Ovary (tissue), 9 donors: Measurements from ENCODE around the gene GLIS2. TPM values are rescaled to one million over a fixed set of nuclear protein-coding genes. Genes with fewer than 3 reads are reported as not detected.

Source experiments
- DNase-seq, 5 donors: peaks; one replicate each; pipeline ENCODE4 v3.0.0-alpha.2; 2019 to 2020
- H3K27ac ChIP-seq, 2 donors: fragments of 200-600 bp; one replicate each; pipeline versions ENCODE4 v1.5.1 to v1.8.0; 2019 to 2022
- H3K27me3 ChIP-seq: fragments of 200-600 bp; one replicate; pipeline ENCODE4 v1.8.0; 2022
- H3K36me3 ChIP-seq: fragments of 200-600 bp; sonication (generic); one replicate; pipeline ENCODE4 v1.5.1; 2019
- H3K4me1 ChIP-seq: one replicate; pipeline ENCODE4 v1.8.1; 2013; ENCODE audit warnings: mild to moderate bottlenecking, moderate library complexity; ENCODE audit not compliant: insufficient read depth
- H3K4me3 ChIP-seq: fragments of 200-600 bp; sonication (generic); one replicate; pipeline ENCODE4 v1.5.1; 2017
- H3K9me3 ChIP-seq, 2 donors: fragments of 200-600 bp in 1 of 2; sonication (generic) in 1 of 2; one replicate each; pipeline versions ENCODE4 v1.5.1 to v1.8.1; 2013 to 2019; ENCODE audit warnings: mild to moderate bottlenecking in 1 of 2, moderate library complexity in 1 of 2
- EP300 ChIP-seq: sonication (generic); formaldehyde crosslinking; IDR thresholded peaks from one replicate; pipeline ENCODE4 v1.6.1; 2017; ENCODE audit warnings: antibody characterized with exemption
- POLR2A ChIP-seq: fragments of 450-650 bp; IDR thresholded peaks from one replicate; pipeline ENCODE4 v1.6.1; 2017; ENCODE audit warnings: antibody characterized with exemption, mild to moderate bottlenecking, moderate library complexity
- WGBS, 3 donors: extraction: QIAGEN DNeasy Blood & Tissue Kit in 1 of 3; methylation state at CpG; one replicate each; pipeline versions ENCODE4 v1.1.5 to v1.1.7; 2013 to 2017; 5-methylcytosine and 5-hydroxymethylcytosine counted together
- intact Hi-C, 4 donors: fragments of 100-400 bp; cut with DNase I; formaldehyde crosslinking; loops; one replicate each; pipeline versions ENCODE4 v1.11.0 to v1.15.1; 2022 to 2023
- polyA plus RNA-seq, 2 donors: library from polyadenylated mRNA; stranded (reverse); fragments of 200-250 nt in 1 of 2; fragments of 350-450 nt in 1 of 2; fragmentation: Illumina TruSeq in 1 of 2; extraction: RNeasy Lipid Tissue Mini Kit (QIAGEN cat#74804) in 1 of 2; gene quantifications; one replicate each; pipeline ENCODE4 v1.2.3, GENCODE V29; 2013 to 2014
- total RNA-seq, 7 donors: library from RNA; depleted of rRNA in 2 of 7; stranded (reverse); fragments of >200 nt in 2 of 7; fragmentation: NEBNext Ultra II Directional in 3 of 7; extraction: Animal tissue kit (Norgen Biotek cat#: 25700) in 3 of 7; gene quantifications; one replicate each; pipeline versions ENCODE4 v1.1.0 to v1.2.4, GENCODE V29; 2016 to 2023
- TF ChIP-seq, protein P1 (sequence below), 3 donors: fragments of 450-650 bp in 2 of 3; fragments of 200-600 bp in 1 of 3; IDR thresholded peaks; one replicate each; pipeline versions ENCODE4 v1.5.1 to v1.8.0; 2016 to 2022; ENCODE audit warnings: antibody characterized with exemption in 3 of 3, mild to moderate bottlenecking in 1 of 3
- donor health status: DM: no; HTN: no; CAD: no; lungs with moderate emphysema.
- donor health status: DM: no; HTN: no; CAD: no.
- donor health status: Bipolar disorder and iron deficiency.
- donor health status: DM: yes; HTN: yes; CAD: no.
- donor health status: DM: no; HTN: no; CAD: no.
- donor health status: DM: yes; HTN: yes; CAD: no.

Gene GLIS2
- total and polyA plus RNA-seq, 9 donors = 1.6 to 79.5 (median 38.4) TPM

DNA sequence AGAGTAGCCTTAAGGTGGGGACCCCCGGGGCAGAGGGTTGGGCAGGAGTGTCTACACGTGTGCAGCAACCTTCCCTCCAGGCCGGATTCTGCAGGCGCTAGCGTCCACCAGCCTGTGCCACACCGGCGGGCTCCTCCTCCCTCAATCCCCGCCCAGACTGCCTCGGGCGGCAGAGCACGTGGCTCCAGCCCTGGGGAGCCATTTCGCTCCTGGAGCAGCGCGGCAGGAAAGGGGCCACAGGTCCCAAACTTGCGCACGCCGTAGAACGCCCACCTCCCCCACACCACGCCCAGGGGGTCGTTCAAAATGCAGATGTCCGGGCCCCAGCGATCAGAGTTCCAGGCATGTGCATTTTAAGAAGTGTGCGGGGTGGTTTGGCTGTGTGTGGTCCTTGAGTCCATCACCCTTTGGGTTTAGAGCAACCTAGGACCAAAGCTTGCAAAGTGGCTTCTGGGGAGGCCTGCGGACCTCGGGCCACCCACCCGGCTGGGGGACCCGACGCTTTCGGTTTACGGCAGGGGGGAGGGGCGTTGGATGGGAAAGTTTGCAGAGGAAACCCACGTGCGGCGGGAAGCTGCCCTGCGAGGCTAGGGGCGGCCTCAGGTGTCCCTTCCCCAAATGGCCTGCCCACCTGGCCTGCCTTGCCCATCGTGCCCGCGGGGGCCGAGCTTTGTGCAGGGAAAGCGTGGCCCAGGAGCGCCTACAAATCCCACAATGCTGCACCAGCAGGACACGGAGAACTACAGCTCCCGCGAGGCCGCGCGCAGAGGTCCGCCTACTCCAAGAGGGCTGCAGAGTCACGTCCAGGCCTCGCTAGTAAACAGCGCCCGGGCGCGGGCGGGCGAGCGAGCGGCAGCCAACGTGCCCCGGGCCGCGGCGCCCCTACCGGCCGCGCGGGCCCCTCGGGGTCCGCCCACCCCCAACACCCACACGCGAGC is 44.4 kb upstream of the GLIS2 start:
- Histone ChIP-seq H3K36me3 (no peaks in the 10 kb centered on the region), H3K27me3 (no peaks in the 10 kb centered on the region), H3K9me3 (no peaks in the 10 kb centered on the region), H3K4me1 (peaks cover 7% of the 10 kb centered on the region), H3K27ac (peak overlapping the region; percentile 78 to 81), H3K4me3 (peak overlapping the region; percentile 88)
- 0 to 1% (median 1%) methylated on average over 62 to 72 of the region's 72 CpGs for whole genome bisulfite sequencing, 3 donors
- TF ChIP-seq, protein P1, sequence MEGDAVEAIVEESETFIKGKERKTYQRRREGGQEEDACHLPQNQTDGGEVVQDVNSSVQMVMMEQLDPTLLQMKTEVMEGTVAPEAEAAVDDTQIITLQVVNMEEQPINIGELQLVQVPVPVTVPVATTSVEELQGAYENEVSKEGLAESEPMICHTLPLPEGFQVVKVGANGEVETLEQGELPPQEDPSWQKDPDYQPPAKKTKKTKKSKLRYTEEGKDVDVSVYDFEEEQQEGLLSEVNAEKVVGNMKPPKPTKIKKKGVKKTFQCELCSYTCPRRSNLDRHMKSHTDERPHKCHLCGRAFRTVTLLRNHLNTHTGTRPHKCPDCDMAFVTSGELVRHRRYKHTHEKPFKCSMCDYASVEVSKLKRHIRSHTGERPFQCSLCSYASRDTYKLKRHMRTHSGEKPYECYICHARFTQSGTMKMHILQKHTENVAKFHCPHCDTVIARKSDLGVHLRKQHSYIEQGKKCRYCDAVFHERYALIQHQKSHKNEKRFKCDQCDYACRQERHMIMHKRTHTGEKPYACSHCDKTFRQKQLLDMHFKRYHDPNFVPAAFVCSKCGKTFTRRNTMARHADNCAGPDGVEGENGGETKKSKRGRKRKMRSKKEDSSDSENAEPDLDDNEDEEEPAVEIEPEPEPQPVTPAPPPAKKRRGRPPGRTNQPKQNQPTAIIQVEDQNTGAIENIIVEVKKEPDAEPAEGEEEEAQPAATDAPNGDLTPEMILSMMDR (IDR thresholded peaks at IDR 0.05) = peak in 1 of 3 donors; percentile 21
- TF ChIP-seq POLR2A (peak; percentile 21), EP300 (no peak)
- peak; percentile 86 to 92 (median 89) for DNase-seq
- intact Hi-C loops = loop anchor here in 1 of 4 donors (5.0 kb wide), 1 partner anchor 56 kb away; no protein-coding TSS in a partner anchor

DNA sequence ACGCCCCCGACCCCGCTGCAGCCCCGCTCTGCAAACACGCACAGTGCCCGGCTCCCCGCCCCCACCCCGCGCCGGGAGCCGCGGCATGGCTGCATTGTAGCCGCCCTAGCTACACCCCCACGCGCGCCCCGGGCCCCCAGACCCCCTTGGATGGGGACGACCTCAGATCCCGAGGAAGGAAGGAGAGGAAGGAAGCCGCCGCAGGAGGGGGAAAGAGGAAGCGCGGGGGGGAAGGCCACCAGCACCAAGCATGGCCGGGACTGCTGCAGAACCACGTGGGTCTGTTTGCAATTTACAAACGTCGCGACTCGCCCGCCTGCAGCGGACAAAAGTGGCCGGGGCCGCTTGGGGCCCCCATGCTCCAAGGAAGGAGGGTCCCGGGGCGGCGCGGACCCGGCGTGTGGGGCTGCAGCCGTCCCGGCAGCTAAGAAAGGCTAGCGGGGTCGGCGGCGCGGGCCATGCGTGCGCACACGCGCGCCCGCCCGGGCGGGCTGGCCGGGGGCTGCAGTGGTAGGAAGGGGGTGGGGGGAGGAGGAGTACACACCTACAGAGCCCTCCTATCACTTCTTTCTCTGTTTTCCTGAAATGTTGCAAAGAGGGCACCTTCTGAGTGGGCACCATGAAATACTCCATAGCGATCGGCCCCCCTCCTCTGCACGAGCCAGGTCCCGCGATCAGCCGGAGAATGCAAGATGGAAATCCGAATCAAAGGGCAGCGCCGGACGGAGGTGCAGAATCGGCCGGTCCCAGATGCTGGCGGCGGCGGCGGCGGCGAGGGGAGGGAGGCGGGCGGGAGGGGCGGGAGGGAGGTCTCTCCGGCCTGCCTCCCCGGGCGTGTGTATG is 43.5 kb upstream of the GLIS2 start:
- TF ChIP-seq, protein P1 (IDR thresholded peaks at IDR 0.05) = no peak
- Histone ChIP-seq H3K27ac (peak overlapping the region; percentile 78 to 81), H3K36me3 (no peaks in the 10 kb centered on the region), H3K4me3 (peak overlapping the region; percentile 88), H3K9me3 (no peaks in the 10 kb centered on the region), H3K4me1 (peaks cover 7% of the 10 kb centered on the region), H3K27me3 (no peaks in the 10 kb centered on the region)
- peak in 1 of 5 donors; percentile 57 for DNase-seq
- intact Hi-C loops = loop anchor here in 1 of 4 donors (5.0 kb wide), 1 partner anchor 55 kb away; no protein-coding TSS in a partner anchor
- 0 to 1% (median 1%) methylated on average over 60 to 79 of the region's 79 CpGs for WGBS, 3 donors

DNA sequence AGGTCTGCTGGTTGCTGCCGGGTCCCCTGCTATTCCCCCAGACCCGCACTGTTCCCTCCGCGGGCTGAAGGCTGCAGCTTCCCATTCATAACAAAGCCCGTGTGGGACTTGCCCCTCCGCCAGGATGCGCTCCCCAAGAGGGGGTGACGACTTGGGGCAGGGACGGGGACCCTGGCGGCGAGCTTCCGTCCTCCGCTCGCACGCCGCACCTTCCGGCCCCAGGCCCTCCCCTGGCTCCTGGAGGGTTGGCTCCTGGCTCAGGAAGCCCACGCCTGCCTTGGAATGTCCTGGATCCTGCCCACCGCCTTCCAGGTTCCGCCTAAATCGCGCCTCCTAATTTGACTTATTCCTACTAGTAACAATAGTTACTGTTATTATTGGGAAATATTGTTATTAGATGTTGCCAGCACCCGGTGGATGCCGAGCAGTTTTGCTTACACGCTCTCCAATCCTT is 42.0 kb upstream of the GLIS2 start:
- Histone ChIP-seq H3K27me3 (no peaks in the 10 kb centered on the region), H3K9me3 (no peaks in the 10 kb centered on the region), H3K27ac (peak overlapping the region; percentile 13 to 81), H3K36me3 (no peaks in the 10 kb centered on the region), H3K4me3 (peak overlapping the region; percentile 88), H3K4me1 (peaks cover 7% of the 10 kb centered on the region)
- TF ChIP-seq EP300 = no peak
- TF ChIP-seq POLR2A = no peak
- TF ChIP-seq, protein P1 (IDR thresholded peaks at IDR 0.05) = peak in 2 of 3 donors; percentile 13 to 21
- 0 to 2% (median 0%) methylated on average over 25 of the region's 25 CpGs for WGBS, 3 donors
- DNase-seq = peak; percentile 40 to 67 (median 66)
- intact Hi-C loops = loop anchor here in 1 of 4 donors (5.0 kb wide), 1 partner anchor 53 kb away; no protein-coding TSS in a partner anchor

DNA sequence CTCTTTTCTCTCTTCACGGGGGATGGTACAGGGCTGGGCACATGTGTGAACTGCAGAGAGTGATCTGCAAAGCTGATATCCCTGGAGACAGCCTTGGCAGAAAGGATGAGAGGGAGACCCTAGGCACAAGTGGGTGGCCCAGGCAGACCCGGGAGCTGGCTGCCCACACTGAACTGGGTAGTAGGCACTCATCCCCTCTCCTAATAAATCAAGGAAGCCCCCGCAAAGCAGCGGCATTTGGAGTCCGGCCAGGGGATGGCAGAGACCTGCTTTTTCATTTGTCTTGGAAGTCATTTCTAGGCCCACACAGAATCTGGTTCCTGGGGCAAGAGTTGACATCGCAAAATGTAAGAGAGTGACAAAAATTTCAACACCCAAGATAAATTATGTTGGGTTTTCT is 40.0 kb upstream of the GLIS2 start:
- no peak overlapping the region for H3K4me3 ChIP-seq
- peaks cover 3% of the 10 kb centered on the region for H3K4me1 ChIP-seq
- no peak overlapping the region for H3K27ac ChIP-seq
- TF ChIP-seq POLR2A (no peak), EP300 (no peak)
- TF ChIP-seq, protein P1 (IDR thresholded peaks at IDR 0.05) = no peak
- no peaks in the 10 kb centered on the region for H3K27me3 ChIP-seq
- DNase-seq = peak in 1 of 5 donors; percentile 50
- H3K9me3 ChIP-seq = no peaks in the 10 kb centered on the region
- H3K36me3 ChIP-seq = no peaks in the 10 kb centered on the region
- WGBS, 3 donors = 75 to 79% (median 78%) methylated on average over 6 of the region's 6 CpGs
- intact Hi-C loops = no loop called here
